NCI-H1417 (cell line): Measurements from ENCODE around the gene SETD1B.
"Not testable (repeated sequence)": the region's sequence is repeated elsewhere in the genome, so short reads cannot be mapped to it uniquely, and the experiment has no call there.

Experiments used
- DNase-seq, 3 experiments: peaks; one replicate each; lab custom pipeline; 2025; lab: John Stamatoyannopoulos, UW

The SETD1B gene

DNA sequence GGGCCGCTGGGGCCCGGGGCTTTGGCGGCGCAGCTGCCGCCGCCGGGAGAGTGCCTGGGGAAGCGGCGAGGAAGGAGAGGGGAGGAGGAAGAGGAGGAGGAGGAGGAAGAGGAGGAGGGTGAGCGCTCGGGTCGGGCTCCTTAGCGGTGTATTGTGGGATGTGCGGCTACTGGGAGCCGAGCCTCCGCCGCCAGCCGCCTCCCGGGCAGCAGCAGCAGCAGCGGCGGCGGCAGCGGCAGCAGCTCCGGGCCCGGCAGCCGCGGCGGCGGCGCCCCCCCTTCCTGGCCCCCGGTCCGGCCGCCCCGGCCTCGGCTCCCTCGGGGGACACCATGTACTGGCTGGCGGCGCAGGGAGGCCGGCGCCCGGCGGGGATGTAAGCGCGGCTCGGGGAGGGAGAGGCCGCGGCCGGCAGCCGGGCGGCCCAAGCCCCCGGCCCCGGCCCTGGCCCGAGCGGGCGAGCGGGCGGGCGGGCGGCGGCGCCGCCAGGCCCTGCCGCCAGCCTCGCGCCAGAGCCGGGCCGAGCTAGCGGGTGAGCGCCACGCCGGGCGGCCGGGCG is at the start of gene SETD1B:
Gene SETD1B, plus strand, starts transcription at position 149 of the 556 bp plus-strand sequence. CDS start 729 bp downstream, outside the sequence.
- peak; percentile 35 to 80 (median 74) for DNase-seq

DNA sequence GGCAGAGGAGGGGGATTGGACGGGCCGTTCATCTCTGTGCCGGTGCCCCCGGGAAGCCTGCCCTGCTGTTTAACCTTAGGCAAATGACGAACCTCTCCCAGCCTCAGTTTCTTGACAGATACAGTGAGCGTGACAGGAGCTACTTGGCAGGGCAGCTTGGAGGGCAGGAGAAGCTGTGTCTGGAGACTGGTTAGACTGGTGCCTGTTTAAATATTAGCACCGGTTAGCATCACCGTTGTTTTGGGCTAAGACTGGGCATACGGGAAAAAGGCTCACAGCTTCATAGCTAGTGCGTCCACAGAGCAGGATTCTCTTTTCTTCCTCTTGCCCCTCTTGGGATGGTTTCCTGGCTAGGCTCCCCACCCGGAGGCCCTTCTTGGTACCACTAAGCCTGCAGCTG is 49.0 kb upstream of the SETD1B start:
- no peak for DNase-seq

DNA sequence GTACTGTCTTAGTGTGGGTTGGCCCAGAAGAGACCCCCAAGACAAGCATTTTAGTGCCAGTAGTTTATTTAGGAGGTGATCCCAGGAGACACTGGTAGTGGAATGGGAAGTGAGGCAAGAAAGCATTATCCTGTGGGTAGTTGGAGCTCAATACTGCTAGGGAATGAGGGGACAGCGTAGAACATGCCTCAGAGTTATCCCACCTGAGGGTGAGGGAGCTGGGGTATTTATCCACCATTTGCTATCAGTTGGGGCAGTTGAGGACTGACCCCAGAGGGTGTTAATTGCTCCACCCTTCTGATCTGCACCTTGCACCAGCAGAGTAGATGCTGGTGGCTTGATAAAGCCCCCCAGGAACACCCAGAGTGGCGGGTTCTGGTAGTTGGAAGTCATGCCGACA is 48.2 kb upstream of the SETD1B start:
- DNase-seq = no peak

DNA sequence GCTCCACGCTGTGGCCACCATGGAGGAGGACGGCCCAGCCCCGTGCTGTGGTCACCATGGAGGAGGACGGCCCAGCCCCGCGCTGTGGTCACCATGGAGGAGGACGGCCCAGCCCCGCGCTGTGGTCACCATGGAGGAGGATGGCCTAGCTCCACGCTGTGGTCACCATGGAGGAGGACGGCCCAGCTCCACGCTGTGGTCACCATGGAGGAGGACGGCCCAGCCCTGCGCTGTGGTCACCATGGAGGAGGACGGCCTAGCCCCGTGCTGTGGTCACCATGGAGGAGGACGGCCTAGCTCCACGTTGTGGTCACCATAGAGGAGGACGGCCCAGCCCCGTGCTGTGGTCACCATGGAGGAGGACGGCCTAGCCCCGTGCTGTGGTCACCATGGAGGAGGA is 45.3 kb upstream of the SETD1B start:
- DNase-seq = not testable (repeated sequence)

DNA sequence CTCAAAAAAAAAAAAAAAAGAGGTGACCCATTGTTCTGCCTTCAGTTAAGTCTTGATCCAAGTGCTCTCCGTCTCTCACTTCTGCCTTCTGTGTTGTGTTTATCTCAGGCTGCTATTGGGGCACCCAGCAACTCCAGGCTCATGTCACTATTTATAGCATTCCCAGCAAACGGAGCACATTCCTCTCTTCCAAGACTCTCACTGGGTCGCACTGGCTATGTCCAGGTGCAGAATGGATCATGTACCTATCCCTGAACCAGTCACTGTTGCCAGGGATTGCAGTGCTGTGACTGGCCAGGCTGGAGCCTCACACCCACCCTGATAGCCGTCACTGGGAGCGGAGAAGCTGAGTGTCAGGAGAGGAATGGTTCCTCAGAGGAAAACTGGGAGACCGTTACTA is 41.5 kb upstream of the SETD1B start:
- DNase-seq = no peak

DNA sequence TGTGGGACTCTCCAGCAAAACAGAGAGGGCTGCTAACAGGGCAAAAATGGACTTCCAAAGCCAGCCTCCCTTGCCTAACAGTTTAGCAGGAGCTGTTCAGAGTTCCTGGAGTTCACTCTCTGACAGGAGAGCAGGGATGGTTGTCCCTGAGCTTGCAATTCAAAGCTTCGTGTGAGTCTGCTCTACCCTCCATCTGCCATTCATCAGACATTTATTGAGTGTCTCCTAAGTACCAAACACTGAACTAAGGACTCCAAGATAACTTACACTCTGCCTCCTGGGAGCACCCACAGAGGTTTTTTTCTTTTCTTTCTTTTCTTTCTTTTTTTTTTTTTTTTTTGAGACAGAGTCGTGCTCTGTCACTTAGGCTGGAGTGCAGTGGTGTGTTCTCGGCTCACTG is 39.0 kb upstream of the SETD1B start:
- no peak for DNase-seq

DNA sequence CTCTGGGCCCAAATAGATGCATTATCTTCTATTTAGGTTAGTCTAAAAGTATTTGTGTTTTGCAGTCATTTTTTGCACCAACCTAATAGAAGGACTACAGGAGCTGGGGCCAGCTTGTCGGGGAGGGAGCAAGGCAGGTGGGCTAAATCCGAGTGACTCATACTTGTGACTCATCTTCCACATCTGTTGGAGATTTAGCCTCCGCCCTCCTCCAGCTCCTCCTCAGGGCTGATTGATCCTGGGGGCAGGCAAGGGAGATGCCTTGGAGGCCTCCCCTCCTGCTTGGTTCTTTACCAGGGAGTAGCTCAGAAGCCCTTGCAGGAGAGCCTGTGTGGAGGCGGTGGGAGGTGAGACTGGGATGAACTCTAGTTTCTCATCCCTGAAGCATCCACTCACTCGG is 38.2 kb upstream of the SETD1B start:
- DNase-seq = no peak

DNA sequence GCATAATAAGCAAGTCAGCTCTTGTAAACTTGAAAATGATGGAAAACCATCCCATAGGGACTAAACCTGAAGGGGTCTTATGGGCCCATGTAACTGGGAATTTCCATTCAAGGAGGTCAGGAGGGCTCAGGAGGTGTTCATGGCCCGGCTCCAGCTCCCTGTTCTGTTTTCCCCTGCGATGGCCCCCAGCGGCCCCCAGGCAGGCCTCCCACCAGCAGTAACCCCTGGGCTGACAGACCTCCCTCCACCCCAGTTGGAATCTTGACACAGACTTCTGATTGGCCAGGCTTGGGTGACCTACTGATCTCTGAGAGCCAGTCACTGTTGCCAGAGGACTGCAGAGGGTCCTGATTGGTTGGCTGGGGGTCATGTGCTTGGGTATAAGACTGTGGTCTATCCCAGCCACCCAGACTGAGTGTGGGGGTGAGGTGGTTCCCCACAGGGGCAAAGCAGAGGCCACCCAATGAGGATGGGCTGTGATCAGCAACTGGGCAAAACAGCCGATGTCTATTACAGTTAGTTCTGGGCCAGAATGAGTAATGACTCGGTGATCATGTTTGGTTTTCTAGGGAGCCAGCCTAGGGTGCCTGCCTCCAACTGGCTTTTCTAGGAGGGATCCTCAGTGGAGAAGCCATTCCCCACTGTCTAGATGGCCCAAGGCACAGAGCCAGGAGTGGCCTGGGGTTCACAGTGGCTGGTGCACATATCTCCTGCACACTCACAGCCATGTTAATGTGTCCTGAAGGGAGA is 37.3 kb upstream of the SETD1B start:
- DNase-seq = no peak

DNA sequence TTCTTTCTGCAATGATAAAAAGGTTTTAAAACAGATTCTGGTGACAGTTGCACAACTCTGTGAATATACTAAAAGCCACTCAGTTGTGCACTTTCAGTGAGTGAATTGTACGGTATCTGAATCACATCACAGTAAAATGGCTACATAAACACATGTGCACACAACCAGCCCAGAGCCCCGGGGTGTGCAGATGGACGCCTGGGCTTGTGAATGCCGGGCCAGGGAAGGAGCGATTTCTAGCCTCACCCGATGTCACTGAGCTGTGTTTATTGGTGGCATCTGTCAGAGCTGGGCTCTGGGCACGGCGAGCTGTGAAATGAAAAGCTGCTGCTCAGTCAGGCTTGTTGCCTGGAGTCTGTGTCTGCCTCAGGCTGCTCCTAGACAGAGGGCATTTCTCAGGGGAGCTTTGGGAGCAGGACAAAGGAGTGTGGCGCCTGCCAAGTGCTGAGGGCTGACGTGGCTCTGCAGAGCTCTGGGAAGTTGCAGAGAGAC is 36.2 kb upstream of the SETD1B start:
- no peak for DNase-seq

DNA sequence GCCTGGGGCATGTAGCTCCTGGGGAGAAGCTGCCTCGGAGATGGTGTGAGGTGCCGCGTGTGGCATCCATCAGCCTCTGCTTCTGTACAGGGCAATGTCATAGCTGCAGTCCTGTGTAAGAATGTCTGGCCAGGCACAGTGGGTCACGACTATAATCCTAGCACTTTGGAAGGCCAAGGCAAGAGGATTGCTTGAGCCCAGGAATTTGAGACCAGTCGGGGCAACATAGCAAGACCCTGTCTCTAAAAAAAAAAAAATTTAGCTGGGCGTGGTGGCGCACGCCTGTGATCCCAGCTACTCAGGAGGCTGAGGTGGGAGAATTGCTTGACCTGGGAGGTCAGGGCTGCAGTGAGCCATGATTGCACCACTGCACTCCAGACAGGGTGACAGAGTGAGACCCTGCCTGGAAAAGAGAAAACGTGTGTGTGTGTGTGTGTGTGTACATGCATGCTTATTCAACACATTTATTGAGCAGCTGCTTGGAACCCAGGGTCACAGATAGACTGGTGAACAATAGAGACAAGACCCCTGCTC is 34.4 kb upstream of the SETD1B start:
- no peak for DNase-seq

DNA sequence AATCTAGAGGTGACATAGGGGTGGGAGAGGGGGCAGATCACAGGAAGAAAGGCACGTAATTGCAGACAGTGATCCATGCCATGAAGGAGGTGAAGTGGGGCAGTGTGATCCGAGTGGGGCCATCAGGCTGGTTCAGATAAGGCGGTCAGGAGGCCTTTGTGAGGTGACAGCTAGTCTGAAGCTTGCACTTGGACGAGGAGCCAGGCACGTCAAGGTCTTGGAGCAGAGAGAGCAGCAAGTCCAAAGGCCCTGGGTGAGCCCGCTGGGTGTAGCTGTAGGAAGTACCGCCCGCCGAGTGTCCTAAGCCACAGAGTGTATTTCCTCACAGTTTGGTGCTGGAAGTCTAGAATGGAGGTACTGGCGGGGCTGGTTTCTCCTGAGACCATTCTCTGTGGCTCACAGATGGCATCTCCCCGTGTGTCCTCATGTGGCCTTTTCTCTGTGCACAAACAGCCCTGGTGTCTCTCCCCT is 33.9 kb upstream of the SETD1B start:
- no peak for DNase-seq

DNA sequence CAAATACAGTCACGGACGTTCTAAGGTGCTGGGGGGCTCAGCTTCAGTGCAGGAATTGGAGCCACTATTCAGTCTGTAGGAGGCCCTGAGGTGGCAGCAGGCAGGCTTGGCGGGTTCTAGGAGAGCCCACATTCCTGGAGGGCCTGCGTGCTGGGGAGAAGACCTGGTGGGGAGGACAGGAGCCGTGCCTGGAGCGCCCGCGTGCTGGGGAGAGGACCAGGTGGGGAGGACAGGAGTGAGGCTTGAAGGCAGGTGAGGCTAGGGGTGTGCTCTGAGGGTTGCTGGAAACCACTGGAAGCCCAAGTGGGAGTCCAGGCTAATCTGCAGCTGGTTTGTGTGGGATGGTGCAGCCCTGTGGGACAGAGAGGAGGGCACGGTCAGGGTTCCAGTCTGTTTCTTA is 33.4 kb upstream of the SETD1B start:
- DNase-seq = no peak

DNA sequence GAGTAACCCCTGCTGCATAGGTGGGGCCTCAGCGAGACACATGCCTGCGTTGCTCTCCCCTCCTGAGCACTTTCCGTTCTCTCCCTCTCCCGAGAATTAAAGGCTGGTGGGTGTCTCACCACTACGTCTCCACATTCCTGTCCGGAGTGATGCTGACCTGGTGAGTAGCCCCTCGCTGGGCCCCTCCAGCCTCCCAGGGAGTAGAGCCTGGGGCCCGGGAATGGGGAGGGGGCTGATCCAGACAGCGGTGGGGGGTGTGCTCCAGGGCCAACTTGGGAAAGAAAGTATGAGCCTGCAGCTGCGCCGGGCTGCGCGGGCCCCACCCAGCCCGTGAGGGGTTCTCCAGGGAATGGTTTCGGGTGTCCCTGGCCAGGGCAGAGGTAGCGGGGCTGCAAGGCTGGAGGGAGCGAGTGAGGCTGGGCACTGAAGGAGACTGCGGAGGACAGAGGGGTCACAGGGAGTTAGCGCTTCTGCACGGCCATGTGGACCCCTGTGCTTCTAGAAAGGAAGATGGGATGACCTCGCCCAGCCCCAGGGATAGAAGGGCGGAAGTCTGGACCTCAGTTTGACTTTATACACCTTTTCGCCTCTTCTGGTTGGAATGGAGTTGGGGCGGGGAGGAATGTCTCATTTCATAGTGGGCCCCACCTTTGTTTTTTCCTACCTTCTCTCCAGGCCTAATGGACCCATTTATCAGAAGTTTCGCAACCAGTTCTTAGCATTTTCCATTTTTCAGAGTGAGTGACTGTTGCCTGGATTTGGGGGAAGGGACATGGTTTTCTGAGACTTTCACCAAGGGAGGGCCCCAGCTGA is 32.8 kb upstream of the SETD1B start:
- no peak for DNase-seq

DNA sequence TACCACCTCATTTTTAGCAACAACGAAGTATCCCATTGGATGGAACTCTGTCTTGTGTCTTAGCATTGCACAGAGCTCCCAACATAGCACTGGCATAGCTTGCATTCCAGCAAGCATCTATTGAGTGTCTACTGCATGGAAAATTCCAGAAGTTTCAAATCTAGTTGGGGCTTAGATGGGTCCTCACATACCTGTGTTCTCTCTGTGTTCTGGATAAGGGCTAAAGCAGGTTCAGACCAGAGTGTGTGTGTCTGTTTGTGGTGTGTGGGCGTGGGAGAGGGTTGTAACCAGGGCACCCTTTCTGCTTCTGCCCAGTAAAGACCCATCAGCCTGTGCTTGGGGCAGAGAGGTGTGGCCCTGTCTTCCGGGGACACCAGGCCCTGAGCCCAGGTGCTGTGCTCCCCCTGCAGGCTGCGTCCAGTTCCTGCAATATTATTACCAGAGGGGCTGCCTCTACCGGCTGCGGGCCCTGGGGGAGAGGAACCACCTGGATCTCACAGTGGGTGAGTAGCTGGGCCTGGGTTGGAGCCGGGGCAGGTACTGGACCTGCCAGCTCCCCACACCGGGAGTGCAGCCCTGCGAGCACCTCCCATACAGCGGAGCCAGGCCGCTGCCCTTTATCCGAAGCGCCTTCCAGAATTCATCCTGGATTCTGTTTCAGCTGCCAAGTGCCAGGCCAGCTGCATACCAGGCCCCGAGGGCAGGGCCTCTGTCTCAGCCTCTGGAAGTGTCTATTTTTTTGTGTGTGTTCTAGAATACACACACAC is 30.6 kb upstream of the SETD1B start:
- DNase-seq = peak; percentile 50 to 77 (median 53)

DNA sequence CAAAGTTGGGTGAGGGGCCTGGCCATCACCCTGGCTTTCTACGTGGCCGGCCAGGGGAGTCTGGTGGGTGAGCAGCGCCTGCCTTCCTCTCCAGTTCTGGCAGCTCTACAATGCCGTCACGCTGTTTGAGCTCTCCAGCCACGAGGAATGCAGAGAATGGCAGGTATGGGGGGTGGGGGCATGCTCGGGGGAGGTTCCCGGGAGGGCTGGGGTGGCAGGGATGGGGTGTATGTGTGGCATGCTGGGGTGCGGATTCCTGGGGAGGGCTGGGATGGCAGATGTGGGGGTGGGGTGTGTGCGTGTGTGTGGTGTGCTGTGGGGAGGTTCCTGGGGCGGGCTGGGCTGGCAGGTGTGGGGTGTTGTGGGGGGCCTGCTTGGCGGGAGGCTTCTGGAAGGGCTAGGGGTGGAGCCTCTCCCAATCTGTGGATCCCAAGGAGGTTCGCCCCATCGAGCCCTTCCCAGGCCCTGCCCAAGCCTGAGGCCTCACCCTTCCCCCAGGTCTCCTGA is 28.8 kb upstream of the SETD1B start:
- DNase-seq = no peak

DNA sequence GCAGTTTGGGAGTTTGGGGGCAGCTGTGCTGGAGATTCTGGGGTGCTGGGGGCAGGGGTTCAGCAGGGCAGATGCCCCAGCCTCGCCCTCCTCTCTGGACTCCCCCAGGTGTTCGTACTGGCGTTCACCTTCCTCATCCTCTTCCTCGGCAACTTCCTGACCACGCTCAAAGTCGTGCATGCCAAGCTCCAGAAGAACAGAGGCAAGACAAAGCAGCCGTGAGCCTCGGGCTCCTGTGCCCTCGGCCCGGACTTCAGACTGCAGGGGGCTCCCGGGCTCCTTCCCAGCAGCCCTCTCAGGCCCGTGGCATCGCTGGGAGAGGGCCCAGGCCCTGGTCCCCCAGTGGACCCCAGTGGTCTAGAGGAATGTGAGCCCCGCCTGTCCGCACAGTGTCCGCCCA is 28.3 kb upstream of the SETD1B start:
- DNase-seq = no peak

DNA sequence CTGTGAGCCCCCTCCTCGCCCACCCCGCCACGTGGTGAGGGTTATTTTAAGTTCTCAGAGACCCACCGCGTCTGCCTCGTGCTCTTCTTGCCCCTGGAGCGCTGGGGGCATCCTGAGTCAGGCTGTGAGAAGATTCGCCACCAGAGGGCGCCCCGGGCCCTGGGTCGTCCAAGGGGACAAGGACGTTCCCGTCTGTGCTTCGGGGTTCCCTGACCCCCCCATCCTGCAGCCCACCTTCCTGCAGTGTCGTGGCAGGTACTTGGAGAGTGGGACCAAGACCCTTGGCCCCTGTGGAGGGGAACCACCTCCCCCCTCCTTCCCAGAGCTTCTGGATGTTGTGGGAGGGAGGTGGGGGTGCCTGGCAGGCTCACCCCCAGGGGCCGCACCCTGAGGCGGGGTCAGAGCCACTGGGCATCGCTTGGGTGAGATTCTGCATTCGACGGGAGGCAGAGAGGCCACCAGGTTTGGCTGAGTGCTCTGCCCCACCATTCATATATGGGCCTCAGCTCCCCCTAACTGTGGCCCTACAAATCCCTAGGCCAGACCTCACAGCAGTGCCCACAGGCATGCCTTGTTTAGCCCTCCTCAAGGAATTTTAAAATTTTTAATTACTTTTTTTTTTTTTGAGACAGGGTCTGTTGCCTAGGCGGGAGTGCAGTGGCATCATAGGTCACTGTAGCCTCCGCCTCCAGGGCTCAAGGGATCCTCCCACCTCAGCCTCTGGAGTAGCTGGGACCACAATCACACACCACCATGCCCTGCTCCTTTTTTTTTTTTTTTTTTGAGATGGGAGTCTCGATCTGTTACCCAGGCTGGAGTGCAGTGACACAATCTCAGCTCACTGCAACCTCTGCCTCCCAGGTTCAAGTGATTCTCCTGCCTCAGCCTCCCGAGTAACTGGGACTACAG is 27.4 kb upstream of the SETD1B start:
- peak; percentile 58 to 71 (median 69) for DNase-seq

DNA sequence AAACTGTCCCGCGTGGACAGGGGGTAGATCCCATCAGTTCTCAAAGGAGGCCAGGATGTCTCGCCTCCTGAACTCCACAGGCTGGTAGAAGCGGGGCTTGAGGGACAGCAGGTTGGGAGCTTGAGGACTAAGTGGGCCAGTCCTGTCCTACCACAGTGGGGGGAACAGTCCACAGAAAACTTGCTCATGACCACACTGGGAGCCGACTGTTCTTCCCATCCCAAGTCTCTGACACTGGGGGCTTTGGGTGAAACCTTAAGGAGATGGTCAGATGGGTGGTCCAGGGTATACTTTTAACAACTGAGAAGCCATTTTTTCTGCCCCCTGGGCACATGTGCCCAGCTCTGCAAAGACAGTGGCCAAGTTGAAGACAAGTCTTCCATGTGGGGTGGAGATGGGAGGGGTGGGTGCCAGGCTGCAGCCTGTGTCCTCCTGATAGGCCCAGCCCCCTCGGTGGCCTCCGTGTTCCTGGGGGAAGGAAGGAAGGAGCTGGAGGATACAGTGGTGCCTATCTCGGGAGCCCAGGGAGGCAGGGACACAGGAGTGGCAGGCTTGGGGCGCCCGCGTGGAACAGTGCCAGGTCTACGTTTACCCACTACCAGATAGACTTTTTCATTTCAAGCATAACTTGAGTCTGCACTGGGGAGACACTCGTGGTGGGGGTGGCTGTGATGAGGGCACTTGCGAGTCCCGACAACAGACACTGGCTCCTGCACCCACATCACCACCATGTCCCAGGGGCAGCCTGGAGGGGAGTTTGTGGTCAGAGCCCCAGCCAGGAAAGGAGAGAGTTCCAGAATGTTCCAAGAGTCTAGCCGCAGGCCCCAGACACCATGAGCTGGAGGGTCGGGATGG is 25.0 kb upstream of the SETD1B start:
- DNase-seq = no peak

DNA sequence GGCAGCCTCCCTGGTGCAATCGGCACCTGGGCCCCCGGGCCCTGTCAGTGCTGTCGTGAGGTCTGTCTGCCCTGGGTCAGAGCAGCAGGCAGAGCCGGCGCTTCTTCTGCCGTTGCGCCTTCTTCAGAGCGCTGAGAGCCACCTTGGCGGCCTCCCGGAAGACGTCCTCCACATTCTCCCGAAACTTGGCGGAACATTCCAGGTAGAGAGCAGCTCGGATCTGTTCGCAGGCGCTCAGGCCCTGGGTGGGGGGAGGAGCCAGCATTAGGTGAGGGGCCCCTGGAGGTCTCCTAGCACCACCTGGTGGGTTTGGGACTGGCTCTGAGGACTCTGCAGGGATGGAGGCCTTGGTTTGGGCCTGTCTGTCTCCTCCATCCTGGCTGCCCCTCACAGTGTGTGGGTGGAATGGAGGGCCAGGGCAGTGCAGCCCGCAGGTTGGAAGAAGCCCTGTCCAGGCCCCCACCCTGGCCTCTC is 24.4 kb upstream of the SETD1B start:
- no peak for DNase-seq
